HEK293 (cell line): ENCODE results near the gene TRAM2.

Experiments
- GLI4 ChIP-seq: fragments of 450-650 bp; formaldehyde crosslinking; IDR thresholded peaks from 2 replicates; pipeline ENCODE4 v1.5.1; 2016; ENCODE audit warnings: missing biosample characterization, missing genetic modification characterization
- KLF1 ChIP-seq: fragments of 450-650 bp; formaldehyde crosslinking; IDR thresholded peaks from 2 replicates; pipeline ENCODE4 v1.5.1; 2016; ENCODE audit warnings: missing biosample characterization, missing genetic modification characterization
- PRDM4 ChIP-seq: fragments of 450-650 bp; formaldehyde crosslinking; IDR thresholded peaks from 2 replicates; pipeline ENCODE4 v1.5.1; 2017; ENCODE audit warnings: missing biosample characterization, missing genetic modification characterization
- REPIN1 ChIP-seq: fragments of 450-650 bp; formaldehyde crosslinking; IDR thresholded peaks from 2 replicates; pipeline ENCODE4 v1.5.1; 2017; ENCODE audit warnings: missing biosample characterization, missing genetic modification characterization, low read depth
- SALL2 ChIP-seq: fragments of 450-650 bp; formaldehyde crosslinking; IDR thresholded peaks from 2 replicates; pipeline ENCODE4 v1.5.0; 2017; ENCODE audit warnings: missing biosample characterization, mild to moderate bottlenecking, missing genetic modification characterization, borderline replicate concordance
- SCRT2 ChIP-seq: fragments of 450-650 bp; formaldehyde crosslinking; IDR thresholded peaks from 2 replicates; pipeline ENCODE4 v1.5.1; 2016; ENCODE audit warnings: missing biosample characterization, missing genetic modification characterization
- SP2 ChIP-seq: fragments of 450-650 bp; formaldehyde crosslinking; IDR thresholded peaks from 2 replicates; pipeline ENCODE4 v1.5.1; 2016; ENCODE audit warnings: missing biosample characterization, missing genetic modification characterization
- WT1 ChIP-seq: fragments of 450-650 bp; formaldehyde crosslinking; IDR thresholded peaks from 2 replicates; pipeline ENCODE4 v1.5.1; 2016; ENCODE audit warnings: missing biosample characterization, missing genetic modification characterization
- ZBTB11 ChIP-seq: fragments of 450-650 bp; formaldehyde crosslinking; conservative IDR thresholded peaks from 2 replicates; pipeline ENCODE4 v1.5.1; 2016; ENCODE audit warnings: low read depth, missing biosample characterization, missing genetic modification characterization
- ZFP69B ChIP-seq: fragments of 450-650 bp; formaldehyde crosslinking; IDR thresholded peaks from 2 replicates; pipeline ENCODE4 v1.5.1; 2016; ENCODE audit warnings: missing biosample characterization, missing genetic modification characterization
- ZNF157 ChIP-seq: fragments of 450-650 bp; formaldehyde crosslinking; IDR thresholded peaks from 2 replicates; pipeline ENCODE4 v1.5.1; 2016; ENCODE audit warnings: missing biosample characterization, missing genetic modification characterization
- ZNF18 ChIP-seq: fragments of 450-650 bp; formaldehyde crosslinking; IDR thresholded peaks from 2 replicates; pipeline ENCODE4 v1.5.1; 2016; ENCODE audit warnings: missing biosample characterization, missing genetic modification characterization
- ZNF19 ChIP-seq: fragments of 450-650 bp; formaldehyde crosslinking; IDR thresholded peaks from 2 replicates; pipeline ENCODE4; 2016; ENCODE audit warnings: missing biosample characterization, missing genetic modification characterization, low read depth
- ZNF23 ChIP-seq: fragments of 450-650 bp; formaldehyde crosslinking; IDR thresholded peaks from 2 replicates; pipeline ENCODE4 v1.5.1; 2016; ENCODE audit warnings: missing biosample characterization, missing genetic modification characterization, borderline replicate concordance
- ZNF239 ChIP-seq: fragments of 450-650 bp; formaldehyde crosslinking; IDR thresholded peaks from 2 replicates; pipeline ENCODE4 v1.5.1; 2016; ENCODE audit warnings: missing biosample characterization, missing genetic modification characterization
- ZNF280C ChIP-seq: fragments of 450-650 bp; formaldehyde crosslinking; IDR thresholded peaks from 2 replicates; pipeline ENCODE4 v1.5.1; 2016; ENCODE audit warnings: missing biosample characterization, missing genetic modification characterization
- ZNF302 ChIP-seq: fragments of 450-650 bp; formaldehyde crosslinking; IDR thresholded peaks from 2 replicates; pipeline ENCODE4 v1.5.1; 2016; ENCODE audit warnings: missing biosample characterization, missing genetic modification characterization, low read depth
- ZNF311 ChIP-seq: fragments of 450-650 bp; formaldehyde crosslinking; IDR thresholded peaks from 2 replicates; pipeline ENCODE4 v1.5.1; 2017; ENCODE audit warnings: missing biosample characterization, missing genetic modification characterization, borderline replicate concordance
- ZNF449 ChIP-seq: fragments of 450-650 bp; formaldehyde crosslinking; IDR thresholded peaks from 2 replicates; pipeline ENCODE4 v1.5.1; 2017; ENCODE audit warnings: missing biosample characterization, mild to moderate bottlenecking, missing genetic modification characterization, moderate library complexity
- ZNF501 ChIP-seq: fragments of 450-650 bp; formaldehyde crosslinking; IDR thresholded peaks from 2 replicates; pipeline ENCODE4 v1.5.1; 2016; ENCODE audit warnings: missing biosample characterization, missing genetic modification characterization
- ZNF555 ChIP-seq: fragments of 450-650 bp; formaldehyde crosslinking; conservative IDR thresholded peaks from 2 replicates; pipeline ENCODE4 v1.5.1; 2017; ENCODE audit warnings: missing biosample characterization, mild to moderate bottlenecking, missing genetic modification characterization, inconsistent platforms
- ZNF558 ChIP-seq: fragments of 450-650 bp; formaldehyde crosslinking; IDR thresholded peaks from 2 replicates; pipeline ENCODE4 v1.5.1; 2016; ENCODE audit warnings: missing biosample characterization, missing genetic modification characterization
- ZNF626 ChIP-seq: fragments of 450-650 bp; sonication (Bioruptor Pico); formaldehyde crosslinking; IDR thresholded peaks from 2 replicates; pipeline ENCODE4 v1.5.1; 2018; ENCODE audit warnings: missing biosample characterization, missing genetic modification characterization, inconsistent platforms
- ZNF660 ChIP-seq: fragments of 450-650 bp; IDR thresholded peaks from 2 replicates; pipeline ENCODE4 v1.5.1; 2018; ENCODE audit warnings: missing biosample characterization, mild to moderate bottlenecking, missing genetic modification characterization
- ZNF670 ChIP-seq: fragments of 450-650 bp; formaldehyde crosslinking; IDR thresholded peaks from 2 replicates; pipeline ENCODE4 v1.5.1; 2016; ENCODE audit warnings: missing biosample characterization, missing genetic modification characterization, low read depth
- ZNF776 ChIP-seq: fragments of 450-650 bp; formaldehyde crosslinking; IDR thresholded peaks from 2 replicates; pipeline ENCODE4 v1.5.0; 2017; ENCODE audit warnings: missing biosample characterization, missing genetic modification characterization, borderline replicate concordance
- ZSCAN4 ChIP-seq: fragments of 450-650 bp; formaldehyde crosslinking; IDR thresholded peaks from 2 replicates; pipeline ENCODE4 v1.5.1; 2017; ENCODE audit warnings: missing biosample characterization, missing genetic modification characterization

The TRAM2 gene

GRCh38 chr6:52517502-52518278 lies 59.2 kb downstream of the TRAM2 start (continued):
- peak; percentile 93 for TF ChIP-seq SCRT2 (tag by site-specific recombination)
- no peak for TF ChIP-seq WT1 (tag by site-specific recombination)
- TF ChIP-seq ZNF449 = peak; percentile 26; the same call in 1 of the 2 replicates
- no peak for TF ChIP-seq ZBTB11
- TF ChIP-seq ZNF157 (tag by site-specific recombination) = no peak
- TF ChIP-seq ZNF239 (tag by site-specific recombination) = no peak
- TF ChIP-seq ZNF558 (tag by site-specific recombination) = 0 out of 2 replicates have a peak, but pooled peaks have one; percentile 41
- TF ChIP-seq PRDM4 (tag by site-specific recombination) = no peak
- TF ChIP-seq GLI4 (tag by site-specific recombination) = no peak
- TF ChIP-seq ZNF776 = no peak
- TF ChIP-seq SP2 (tag by site-specific recombination) = peak; percentile 30
- peak; percentile 64; the same call in 1 of the 2 replicates for TF ChIP-seq ZNF501 (tag by site-specific recombination)
- TF ChIP-seq KLF1 (tag by site-specific recombination) = peak; percentile 30; the same call in 1 of the 2 replicates
- no peak for TF ChIP-seq REPIN1 (tag by site-specific recombination)
- TF ChIP-seq ZNF555 (tag by site-specific recombination) = no peak
- no peak for TF ChIP-seq ZNF23 (tag by site-specific recombination)
- no peak for TF ChIP-seq ZNF19 (tag by site-specific recombination)
- TF ChIP-seq ZNF311 (tag by site-specific recombination) = no peak
- TF ChIP-seq ZSCAN4 = no peak; the same call in 1 of the 2 replicates
- TF ChIP-seq ZNF18 (tag by site-specific recombination) = no peak
- TF ChIP-seq ZFP69B (tag by site-specific recombination) = peak; percentile 34; the same call in 1 of the 2 replicates
- no peak for TF ChIP-seq ZNF302 (tag by site-specific recombination)
- peak; percentile 77; the same call in 1 of the 2 replicates for TF ChIP-seq ZNF660 (tag by site-specific recombination)
- no peak for TF ChIP-seq ZNF670 (tag by site-specific recombination)
- no peak for TF ChIP-seq SALL2
- no peak for TF ChIP-seq ZNF626 (tag by site-specific recombination)
- TF ChIP-seq ZNF280C (tag by site-specific recombination) = no peak
